ENCODE measurements around the gene SLIT1. TPM values are rescaled to one million over a fixed set of nuclear protein-coding genes. Genes with fewer than 3 reads are reported as not detected.
A peak's percentile ranks its signal among the peaks of the same experiment; 100 is the strongest.

SLIT1 gene
- total and polyA plus RNA-seq, 2 experiments from 2014 or later, result not detected

DNA sequence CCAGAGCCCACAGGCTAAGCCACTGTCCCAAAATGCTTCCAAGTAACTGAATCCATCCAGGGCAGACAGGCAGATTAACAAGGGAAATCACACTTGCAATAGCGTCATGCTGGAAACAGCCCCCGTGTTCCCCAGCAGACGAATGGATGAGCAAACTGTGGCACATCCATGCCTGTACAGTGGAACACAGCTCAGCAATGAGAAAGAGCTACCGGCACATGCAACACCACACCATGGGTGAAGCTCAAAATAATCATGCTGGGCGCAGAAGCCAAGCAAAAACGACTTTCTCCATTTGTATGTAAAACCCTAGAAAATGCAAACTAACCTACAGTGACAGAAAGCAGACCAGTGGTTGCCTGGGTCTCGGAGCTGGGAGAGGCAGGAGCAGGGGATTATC, 153.1 kb downstream of the SLIT1 start:
- Histone ChIP-seq H3K9me2 (ENCODE audit: insufficient read depth) (no peaks in the 10 kb centered on the region), H2AFZ (no peak overlapping the region), H4K20me1 (ENCODE audit: insufficient read depth) (no peaks in the 10 kb centered on the region), H3K9ac (no peak overlapping the region), H3K4me1 (ENCODE audit: insufficient read depth) (no peaks in the 10 kb centered on the region), H3K27ac (no peak overlapping the region), H3K36me3 (ENCODE audit: low read depth) (no peaks in the 10 kb centered on the region), H3K79me2 (ENCODE audit: insufficient read depth) (no peaks in the 10 kb centered on the region), H3K9me3 (ENCODE audit: low read depth) (no peaks in the 10 kb centered on the region), H3K4me2 (ENCODE audit: unreplicated experiment) (no peak overlapping the region), H3K4me3 (no peak overlapping the region), H3F3A (ENCODE audit: insufficient read depth) (no peaks in the 10 kb centered on the region), H3K27me3 (replicated peaks; ENCODE audit: insufficient read depth) (peaks cover 26% of the 10 kb centered on the region)
- no peak for TF ChIP-seq EZH2 (IDR thresholded peaks at IDR 0.05; ENCODE audit: insufficient read depth, poor library complexity, severe bottlenecking)
- no peak for TF ChIP-seq EZH2phosphoT487 (IDR thresholded peaks at IDR 0.05; ENCODE audit: insufficient read depth, low read depth)
- in situ Hi-C loops (cut with MboI), result loop anchor here (25.0 kb wide), 1 partner anchor 645 kb away; no protein-coding TSS in a partner anchor
- 34 to 44% methylated on average over 7 of the region's 7 CpGs for WGBS, 2 experiments (ENCODE audit: low coverage in 1 of 2, low lambda C conversion rate in 2 of 2, missing lambda C conversion rate in 2 of 2)
- peak; percentile 11 for DNase-seq

DNA sequence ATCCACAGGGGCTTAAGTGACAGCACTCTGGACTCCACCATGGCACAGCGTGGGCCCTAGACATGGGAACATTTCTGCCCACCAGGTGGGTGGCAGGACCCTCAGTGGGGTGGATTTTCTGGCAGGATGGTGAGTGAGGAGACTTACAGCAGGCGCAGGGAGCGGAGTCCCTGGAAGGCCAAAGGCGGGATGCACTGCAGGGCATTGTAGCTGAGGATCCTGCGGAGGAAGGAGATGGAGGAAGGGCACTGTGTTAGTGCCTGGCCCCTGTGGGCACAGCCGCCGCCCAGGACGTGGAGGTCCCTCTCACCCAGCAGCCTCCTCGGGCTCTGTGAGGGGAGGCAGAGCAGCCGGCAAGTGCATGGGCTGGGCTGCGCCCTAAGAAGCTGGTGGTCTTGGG, 154.3 kb downstream of the SLIT1 start:
- Histone ChIP-seq H3K4me3 (no peak overlapping the region), H3K79me2 (ENCODE audit: insufficient read depth) (no peaks in the 10 kb centered on the region), H3K4me1 (ENCODE audit: insufficient read depth) (no peaks in the 10 kb centered on the region), H3K9me3 (ENCODE audit: low read depth) (no peaks in the 10 kb centered on the region), H3K4me2 (ENCODE audit: unreplicated experiment) (no peak overlapping the region), H4K20me1 (ENCODE audit: insufficient read depth) (no peaks in the 10 kb centered on the region), H3K9me2 (ENCODE audit: insufficient read depth) (no peaks in the 10 kb centered on the region), H3K9ac (no peak overlapping the region), H3F3A (ENCODE audit: insufficient read depth) (no peaks in the 10 kb centered on the region), H2AFZ (no peak overlapping the region), H3K27ac (no peak overlapping the region), H3K27me3 (replicated peaks; ENCODE audit: insufficient read depth) (peaks cover 23% of the 10 kb centered on the region), H3K36me3 (ENCODE audit: low read depth) (no peaks in the 10 kb centered on the region)
- TF ChIP-seq EZH2phosphoT487 (IDR thresholded peaks at IDR 0.05; ENCODE audit: insufficient read depth, low read depth), result no peak
- no peak for TF ChIP-seq EZH2 (IDR thresholded peaks at IDR 0.05; ENCODE audit: insufficient read depth, poor library complexity, severe bottlenecking)
- no peak for DNase-seq
- WGBS, 2 experiments (ENCODE audit: low coverage in 1 of 2, low lambda C conversion rate in 2 of 2, missing lambda C conversion rate in 2 of 2), result 73 to 76% methylated on average over 11 of the region's 11 CpGs
- in situ Hi-C loops (cut with MboI), result loop anchor here (25.0 kb wide), 1 partner anchor 644 kb away; no protein-coding TSS in a partner anchor

DNA sequence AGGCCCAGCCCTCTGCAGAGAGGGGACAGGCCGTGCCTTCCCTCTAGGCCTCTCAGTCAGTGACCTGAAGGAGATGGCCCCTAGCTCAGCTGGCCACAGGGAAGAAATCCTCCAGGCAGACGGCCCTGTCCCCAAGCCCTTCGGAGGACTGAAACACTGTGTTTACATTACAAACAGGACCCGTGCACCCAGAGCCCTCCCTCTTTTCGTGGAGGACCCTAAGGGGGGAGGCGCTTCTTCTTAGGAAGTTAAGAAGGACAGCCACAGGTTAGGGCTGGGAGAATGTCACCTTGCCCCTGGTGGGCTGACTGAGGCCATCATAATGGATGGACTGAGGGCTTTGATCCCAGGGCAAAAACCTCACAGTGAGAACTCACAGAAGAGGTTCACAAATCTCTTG, 154.9 kb downstream of the SLIT1 start:
- no peaks in the 10 kb centered on the region for H4K20me1 ChIP-seq (ENCODE audit: insufficient read depth)
- WGBS, 2 experiments (ENCODE audit: low coverage in 1 of 2, low lambda C conversion rate in 2 of 2, missing lambda C conversion rate in 2 of 2), result 65 to 74% methylated on average over 6 of the region's 6 CpGs
- no peak overlapping the region for H2AFZ ChIP-seq
- H3K4me3 ChIP-seq, result no peak overlapping the region
- H3K4me1 ChIP-seq (ENCODE audit: insufficient read depth), result no peaks in the 10 kb centered on the region
- H3K9me2 ChIP-seq (ENCODE audit: insufficient read depth), result no peaks in the 10 kb centered on the region
- no peak overlapping the region for H3K4me2 ChIP-seq (ENCODE audit: unreplicated experiment)
- no peak overlapping the region for H3K9ac ChIP-seq
- H3F3A ChIP-seq (ENCODE audit: insufficient read depth), result no peaks in the 10 kb centered on the region
- TF ChIP-seq EZH2 (IDR thresholded peaks at IDR 0.05; ENCODE audit: insufficient read depth, poor library complexity, severe bottlenecking) (no peak), EZH2phosphoT487 (IDR thresholded peaks at IDR 0.05; ENCODE audit: insufficient read depth, low read depth) (no peak)
- no peaks in the 10 kb centered on the region for H3K36me3 ChIP-seq (ENCODE audit: low read depth)
- H3K79me2 ChIP-seq (ENCODE audit: insufficient read depth), result no peaks in the 10 kb centered on the region
- H3K27me3 ChIP-seq (replicated peaks; ENCODE audit: insufficient read depth), result peaks cover 19% of the 10 kb centered on the region
- no peak for DNase-seq
- no peaks in the 10 kb centered on the region for H3K9me3 ChIP-seq (ENCODE audit: low read depth)
- in situ Hi-C loops (cut with MboI), result loop anchor here (25.0 kb wide), 1 partner anchor 644 kb away; no protein-coding TSS in a partner anchor
- H3K27ac ChIP-seq, result no peak overlapping the region

DNA sequence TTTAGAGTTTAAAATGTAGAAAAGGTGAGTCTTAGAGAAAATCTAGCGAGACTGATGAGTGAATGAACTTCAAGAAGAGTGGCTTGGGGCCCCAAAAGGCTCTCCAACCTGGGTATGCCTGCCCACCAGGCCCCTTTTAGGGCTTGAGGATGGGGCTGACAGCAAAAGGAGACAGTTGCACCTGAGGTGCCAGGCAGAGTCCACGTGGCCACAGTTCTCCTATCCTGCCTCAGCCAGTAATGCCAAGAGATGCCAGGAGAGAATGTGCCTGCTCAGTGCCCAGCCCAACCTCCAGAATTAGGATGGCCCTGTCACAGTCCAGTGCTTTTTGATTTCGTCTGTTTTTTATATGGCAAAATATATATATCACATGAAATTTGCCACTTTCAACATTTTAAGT, 156.5 kb downstream of the SLIT1 start:
- Histone ChIP-seq H3K9me2 (ENCODE audit: insufficient read depth) (no peaks in the 10 kb centered on the region), H2AFZ (no peak overlapping the region), H4K20me1 (ENCODE audit: insufficient read depth) (no peaks in the 10 kb centered on the region), H3K4me3 (no peak overlapping the region), H3K4me2 (ENCODE audit: unreplicated experiment) (no peak overlapping the region), H3K36me3 (ENCODE audit: low read depth) (no peaks in the 10 kb centered on the region), H3F3A (ENCODE audit: insufficient read depth) (peaks cover 4% of the 10 kb centered on the region; the same call in 1 of the 2 replicates), H3K4me1 (ENCODE audit: insufficient read depth) (peaks cover 4% of the 10 kb centered on the region), H3K9ac (no peak overlapping the region), H3K79me2 (ENCODE audit: insufficient read depth) (no peaks in the 10 kb centered on the region), H3K27ac (no peak overlapping the region), H3K9me3 (ENCODE audit: low read depth) (no peaks in the 10 kb centered on the region), H3K27me3 (replicated peaks; ENCODE audit: insufficient read depth) (peaks cover 19% of the 10 kb centered on the region)
- in situ Hi-C loops (cut with MboI), result loop anchor here (25.0 kb wide), 1 partner anchor 642 kb away; no protein-coding TSS in a partner anchor
- no peak for DNase-seq
- TF ChIP-seq EZH2 (IDR thresholded peaks at IDR 0.05; ENCODE audit: insufficient read depth, poor library complexity, severe bottlenecking), result no peak
- no peak for TF ChIP-seq EZH2phosphoT487 (IDR thresholded peaks at IDR 0.05; ENCODE audit: insufficient read depth, low read depth)
- 62% methylated on average over 3 of the region's 3 CpGs for WGBS, 2 experiments (ENCODE audit: low coverage in 1 of 2, low lambda C conversion rate in 2 of 2, missing lambda C conversion rate in 2 of 2)

DNA sequence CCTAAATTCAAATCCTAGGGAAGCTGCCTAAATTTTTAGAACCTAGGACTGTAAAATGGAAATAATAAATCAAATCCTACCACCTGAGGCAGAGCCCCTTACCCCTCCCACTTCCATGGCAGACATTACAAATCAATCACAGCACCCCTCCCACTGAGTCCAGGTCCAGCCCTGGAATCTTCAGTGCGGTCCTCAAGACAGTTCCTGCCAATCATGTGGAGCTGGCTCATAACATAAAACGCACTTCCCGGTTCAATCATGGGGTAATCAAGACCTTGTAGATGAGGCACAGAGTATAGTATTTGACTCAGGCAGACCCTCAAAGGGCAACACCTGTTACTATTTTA, 157.0 kb downstream of the SLIT1 start:
- Histone ChIP-seq H3F3A (ENCODE audit: insufficient read depth) (peaks cover 9% of the 10 kb centered on the region; the same call in 1 of the 2 replicates), H3K4me1 (ENCODE audit: insufficient read depth) (peaks cover 9% of the 10 kb centered on the region), H3K9ac (no peak overlapping the region), H3K27ac (no peak overlapping the region), H3K27me3 (replicated peaks; ENCODE audit: insufficient read depth) (peaks cover 19% of the 10 kb centered on the region), H3K4me3 (no peak overlapping the region), H2AFZ (no peak overlapping the region), H3K4me2 (ENCODE audit: unreplicated experiment) (no peak overlapping the region), H3K9me2 (ENCODE audit: insufficient read depth) (no peaks in the 10 kb centered on the region), H3K79me2 (ENCODE audit: insufficient read depth) (no peaks in the 10 kb centered on the region), H3K36me3 (ENCODE audit: low read depth) (no peaks in the 10 kb centered on the region), H4K20me1 (ENCODE audit: insufficient read depth) (no peaks in the 10 kb centered on the region), H3K9me3 (ENCODE audit: low read depth) (no peaks in the 10 kb centered on the region)
- DNase-seq, result no peak
- WGBS, 2 experiments (ENCODE audit: low coverage in 1 of 2, low lambda C conversion rate in 2 of 2, missing lambda C conversion rate in 2 of 2), result 65 to 68% methylated on average over 3 of the region's 3 CpGs
- in situ Hi-C loops (cut with MboI), result loop anchor here (25.0 kb wide), 1 partner anchor 642 kb away; no protein-coding TSS in a partner anchor
- TF ChIP-seq EZH2phosphoT487 (IDR thresholded peaks at IDR 0.05; ENCODE audit: insufficient read depth, low read depth) (no peak), EZH2 (IDR thresholded peaks at IDR 0.05; ENCODE audit: insufficient read depth, poor library complexity, severe bottlenecking) (no peak)

All from GM23248 (cell line).